Progenitor cell of endocrine pancreas (in vitro differentiated cells): Measurements from ENCODE around the gene WBP1. TPM values are rescaled to one million over a fixed set of nuclear protein-coding genes. Genes with fewer than 3 reads are reported as not detected.

ENCODE experiments used
- DNase-seq: peaks from one replicate; pipeline ENCODE4 v3.0.0; 2021; ENCODE audit warnings: low spot score; ENCODE audit not compliant: unreplicated experiment
- H3K27ac Mint-ChIP-seq: 2 replicates; pipeline ENCODE4 v1.8.0; 2021; ENCODE audit warnings: mild to moderate bottlenecking, moderate library complexity, mixed read lengths
- H3K27me3 Mint-ChIP-seq: 2 replicates; pipeline ENCODE4 v1.8.0; 2021; ENCODE audit warnings: mixed read lengths
- H3K36me3 Mint-ChIP-seq: 2 replicates; pipeline ENCODE4 v1.8.0; 2022; ENCODE audit warnings: mixed read lengths; ENCODE audit not compliant: insufficient read depth
- H3K4me1 Mint-ChIP-seq: 2 replicates; pipeline ENCODE4 v1.8.0; 2021; ENCODE audit warnings: low read depth, mixed read lengths
- H3K4me3 Mint-ChIP-seq: 2 replicates; pipeline ENCODE4 v1.8.0; 2021; ENCODE audit warnings: low read depth, mild to moderate bottlenecking, moderate library complexity, mixed read lengths
- H3K9me3 Mint-ChIP-seq: 2 replicates; pipeline ENCODE4 v1.8.0; 2021; ENCODE audit warnings: low read depth, mixed read lengths
- total RNA-seq: library from RNA; stranded (reverse); gene quantifications from 2 replicates; pipeline ENCODE4 v1.2.1, GENCODE V29; 2021
- TF ChIP-seq, protein P1 (sequence below): fragments of 200-600 bp; sonication (generic); IDR thresholded peaks from one replicate; pipeline ENCODE4 v1.5.0; 2021; ENCODE audit warnings: antibody characterized with exemption, mild to moderate bottlenecking; ENCODE audit not compliant: unreplicated experiment

WBP1 gene
- total RNA-seq, 1 donor from 2014 or later = 140 TPM

GRCh38 chr2:74503506-74504475 lies 45.6 kb downstream of the WBP1 start:
- H3K27me3 Mint-ChIP-seq = peaks cover 15% of the 10 kb centered on the region
- DNase-seq = no peak
- H3K9me3 Mint-ChIP-seq = no peaks in the 10 kb centered on the region
- H3K4me1 Mint-ChIP-seq = peaks cover 44% of the 10 kb centered on the region
- H3K36me3 Mint-ChIP-seq = peaks cover 12% of the 10 kb centered on the region
- H3K4me3 Mint-ChIP-seq = peak overlapping the region; percentile 77
- H3K27ac Mint-ChIP-seq = peak overlapping the region; percentile 94
- TF ChIP-seq, protein P1, sequence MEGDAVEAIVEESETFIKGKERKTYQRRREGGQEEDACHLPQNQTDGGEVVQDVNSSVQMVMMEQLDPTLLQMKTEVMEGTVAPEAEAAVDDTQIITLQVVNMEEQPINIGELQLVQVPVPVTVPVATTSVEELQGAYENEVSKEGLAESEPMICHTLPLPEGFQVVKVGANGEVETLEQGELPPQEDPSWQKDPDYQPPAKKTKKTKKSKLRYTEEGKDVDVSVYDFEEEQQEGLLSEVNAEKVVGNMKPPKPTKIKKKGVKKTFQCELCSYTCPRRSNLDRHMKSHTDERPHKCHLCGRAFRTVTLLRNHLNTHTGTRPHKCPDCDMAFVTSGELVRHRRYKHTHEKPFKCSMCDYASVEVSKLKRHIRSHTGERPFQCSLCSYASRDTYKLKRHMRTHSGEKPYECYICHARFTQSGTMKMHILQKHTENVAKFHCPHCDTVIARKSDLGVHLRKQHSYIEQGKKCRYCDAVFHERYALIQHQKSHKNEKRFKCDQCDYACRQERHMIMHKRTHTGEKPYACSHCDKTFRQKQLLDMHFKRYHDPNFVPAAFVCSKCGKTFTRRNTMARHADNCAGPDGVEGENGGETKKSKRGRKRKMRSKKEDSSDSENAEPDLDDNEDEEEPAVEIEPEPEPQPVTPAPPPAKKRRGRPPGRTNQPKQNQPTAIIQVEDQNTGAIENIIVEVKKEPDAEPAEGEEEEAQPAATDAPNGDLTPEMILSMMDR = no peak

- Mint-ChIP-seq H3K4me1 (peaks cover 41% of the 10 kb centered on the region), H3K27ac (peak overlapping the region; percentile 62), H3K4me3 (peak overlapping the region; percentile 77), H3K9me3 (no peaks in the 10 kb centered on the region), H3K36me3 (peaks cover 12% of the 10 kb centered on the region), H3K27me3 (peaks cover 13% of the 10 kb centered on the region)
- DNase-seq = no peak
- TF ChIP-seq, protein P1 = no peak
These were observed 46.4 kb downstream of the WBP1 start for GRCh38 chr2:74504591-74504990.

GRCh38 chr2:74505448-74506246 lies 47.4 kb downstream of the WBP1 start:
- H3K27me3 Mint-ChIP-seq = peaks cover 16% of the 10 kb centered on the region
- H3K9me3 Mint-ChIP-seq = no peaks in the 10 kb centered on the region
- TF ChIP-seq, protein P1 = no peak
- H3K4me1 Mint-ChIP-seq = peaks cover 38% of the 10 kb centered on the region
- peak overlapping the region; percentile 54 for H3K27ac Mint-ChIP-seq
- DNase-seq = no peak
- H3K4me3 Mint-ChIP-seq = peak overlapping the region; percentile 16
- peaks cover 12% of the 10 kb centered on the region for H3K36me3 Mint-ChIP-seq

DNA sequence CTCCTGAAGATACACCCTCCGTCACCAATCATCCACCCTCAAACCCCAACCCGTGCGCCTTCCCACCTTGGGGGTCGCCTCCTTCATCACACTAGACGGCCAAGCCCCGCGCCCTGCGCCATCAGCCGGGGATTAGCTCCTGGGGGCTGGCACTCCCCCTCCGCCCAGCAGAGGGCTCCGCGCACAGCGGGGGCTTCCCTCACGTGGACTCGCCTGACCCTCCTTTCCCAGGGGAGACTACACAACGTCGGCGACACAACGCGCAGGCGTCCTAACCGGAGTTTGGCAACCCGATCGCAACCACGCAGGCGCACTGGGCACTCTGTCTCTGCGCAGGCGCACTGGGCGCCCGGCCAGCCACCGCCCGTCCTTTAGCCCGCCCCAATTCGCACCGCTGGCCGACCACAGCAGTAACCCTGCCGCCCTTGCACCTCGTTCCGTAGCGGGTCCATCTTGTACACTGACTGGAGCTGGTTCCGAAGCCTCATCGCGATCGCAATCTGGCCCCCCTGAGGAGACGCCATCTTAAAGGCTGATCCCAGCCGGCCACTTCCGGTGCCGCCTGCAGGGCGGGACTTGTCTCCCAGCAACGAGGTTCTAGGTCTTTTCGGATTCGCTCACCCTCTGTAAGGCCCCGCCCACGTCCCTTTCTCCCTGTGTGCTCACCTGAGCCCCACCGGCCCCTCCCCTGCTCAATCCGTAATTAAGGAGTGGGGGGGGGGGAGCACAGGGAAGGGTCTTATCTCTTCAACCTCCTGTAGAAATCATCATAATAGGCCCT lies 49.1 kb downstream of the WBP1 start, which contains the start of gene PCGF1:
Gene PCGF1 (minus strand): TSS at position 551 of the 781 bp plus-strand sequence. CDS start 27 bp downstream, at position 524.
- H3K4me1 Mint-ChIP-seq = peaks cover 29% of the 10 kb centered on the region
- peaks cover 29% of the 10 kb centered on the region for H3K27me3 Mint-ChIP-seq
- TF ChIP-seq, protein P1 = peak; percentile 65
- H3K27ac Mint-ChIP-seq = peak within 1 kb of the TSS; percentile 100
- peak within 1 kb of the TSS; percentile 99 for H3K4me3 Mint-ChIP-seq
- no peaks in the 10 kb centered on the region for H3K9me3 Mint-ChIP-seq
- DNase-seq = peak; percentile 94
- H3K36me3 Mint-ChIP-seq = peaks cover 12% of the 10 kb centered on the region
